ENCODE data around the gene RAB11FIP4.

The RAB11FIP4 gene

GRCh38 chr17:31566247-31566991 is 174.9 kb downstream of the RAB11FIP4 start:
- no peak for DNase-seq (ENCODE audit: low read depth in 2 of 2)

- no peak for DNase-seq (ENCODE audit: low read depth in 2 of 2)
Observed at GRCh38 chr17:31566992-31567373, 175.5 kb downstream of the RAB11FIP4 start.

- DNase-seq (ENCODE audit: low read depth in 2 of 2), result no peak
Observed at GRCh38 chr17:31568121-31568520, 176.6 kb downstream of the RAB11FIP4 start.

GRCh38 chr17:31568539-31568938 is 177.1 kb downstream of the RAB11FIP4 start:
- no peak for DNase-seq (ENCODE audit: low read depth in 2 of 2)

GRCh38 chr17:31570231-31570630 is 178.8 kb downstream of the RAB11FIP4 start:
- DNase-seq (ENCODE audit: low read depth in 2 of 2), result no peak

GRCh38 chr17:31570951-31571892 is 179.7 kb downstream of the RAB11FIP4 start:
- peak; percentile 70 for DNase-seq (ENCODE audit: low read depth in 2 of 2)

GRCh38 chr17:31572341-31572740 is 180.9 kb downstream of the RAB11FIP4 start:
- DNase-seq (ENCODE audit: low read depth in 2 of 2), result no peak

- DNase-seq (ENCODE audit: low read depth in 2 of 2), result no peak
Observed at GRCh38 chr17:31573047-31573446, 181.6 kb downstream of the RAB11FIP4 start.

GRCh38 chr17:31573861-31574260 is 182.4 kb downstream of the RAB11FIP4 start:
- DNase-seq (ENCODE audit: low read depth in 2 of 2), result no peak

- DNase-seq (ENCODE audit: low read depth in 2 of 2), result no peak
Observed at GRCh38 chr17:31574458-31574857, 183.0 kb downstream of the RAB11FIP4 start.

- no peak for DNase-seq (ENCODE audit: low read depth in 2 of 2)
Observed at GRCh38 chr17:31575043-31575442, 183.6 kb downstream of the RAB11FIP4 start.

- no peak for DNase-seq (ENCODE audit: low read depth in 2 of 2)
Observed at GRCh38 chr17:31579265-31579664, 187.8 kb downstream of the RAB11FIP4 start.

- no peak for DNase-seq (ENCODE audit: low read depth in 2 of 2)
Observed at GRCh38 chr17:31580316-31580705, 188.8 kb downstream of the RAB11FIP4 start.

- no peak for DNase-seq (ENCODE audit: low read depth in 2 of 2)
Observed at GRCh38 chr17:31580706-31581490, 189.4 kb downstream of the RAB11FIP4 start.

- no peak for DNase-seq (ENCODE audit: low read depth in 2 of 2)
Observed at GRCh38 chr17:31581491-31581890, 190.0 kb downstream of the RAB11FIP4 start.

- no peak for DNase-seq (ENCODE audit: low read depth in 2 of 2)
Observed at GRCh38 chr17:31582151-31582907, 190.9 kb downstream of the RAB11FIP4 start.

GRCh38 chr17:31583772-31584356 is 192.4 kb downstream of the RAB11FIP4 start:
- no peak for DNase-seq (ENCODE audit: low read depth in 2 of 2)

GRCh38 chr17:31584438-31585279 is 193.2 kb downstream of the RAB11FIP4 start:
- no peak for DNase-seq (ENCODE audit: low read depth in 2 of 2)

- DNase-seq (ENCODE audit: low read depth in 2 of 2), result no peak
Observed at GRCh38 chr17:31585280-31585630, 193.8 kb downstream of the RAB11FIP4 start.

GRCh38 chr17:31586946-31587345 is 195.5 kb downstream of the RAB11FIP4 start:
- DNase-seq (ENCODE audit: low read depth in 2 of 2), result no peak

All from fibroblast of skin of left quadriceps (primary cell).